BJ (cell line): ENCODE measurements around the gene TPSG1. TPM values are rescaled to one million over a fixed set of nuclear protein-coding genes. Genes with fewer than 3 reads are reported as not detected.
"Not testable (repeated sequence)": the region's sequence is repeated elsewhere in the genome, so short reads cannot be mapped to it uniquely, and the experiment has no call there.

ENCODE experiments used
- CTCF ChIA-PET: fragments of 350-600 bp; formaldehyde crosslinking; extraction: SDS; loops from one replicate; lab custom pipeline; 2021; ENCODE audit warnings: antibody characterized with exemption, inconsistent platforms; lab: Yijun Ruan, JAX
- POLR2A ChIA-PET: fragments of 300-600 bp; sonication (Branson Sonifier 250); formaldehyde crosslinking; extraction: SDS; loops from one replicate; lab custom pipeline; 2021; ENCODE audit warnings: antibody characterized with exemption; lab: Charles Lee
- DNase-seq: peaks from one replicate; pipeline ENCODE4 v3.0.0-alpha.2; 2011; ENCODE audit warnings: low read depth
- H3K27me3 ChIP-seq: 2 replicates; pipeline ENCODE4 v1.6.0; 2011; ENCODE audit warnings: low read length; ENCODE audit not compliant: control insufficient read depth, insufficient read depth
- H3K36me3 ChIP-seq: 2 replicates; pipeline ENCODE4 v1.5.1; 2011; ENCODE audit warnings: low read length; ENCODE audit not compliant: control insufficient read depth, insufficient read depth
- H3K4me3 ChIP-seq: 2 replicates; pipeline ENCODE4 v1.5.1; 2011; ENCODE audit warnings: low read depth, mild to moderate bottlenecking, control low read depth, low read length
- polyA plus RNA-seq: library from polyadenylated mRNA; depleted of rRNA; stranded (reverse); fragments of >200 nt; gene quantifications from 2 replicates; pipeline ENCODE4 v1.2.3, GENCODE V29; 2011
- TF ChIP-seq, protein P1 (sequence below): IDR thresholded peaks from 2 replicates; pipeline ENCODE4 v1.5.1; 2011; ENCODE audit warnings: low read depth, mild to moderate bottlenecking, control low read depth, inconsistent platforms, low read length, moderate library complexity; ENCODE audit not compliant: insufficient read depth

The TPSG1 gene
- polyA plus RNA-seq, 1 experiment, result not detected

DNA sequence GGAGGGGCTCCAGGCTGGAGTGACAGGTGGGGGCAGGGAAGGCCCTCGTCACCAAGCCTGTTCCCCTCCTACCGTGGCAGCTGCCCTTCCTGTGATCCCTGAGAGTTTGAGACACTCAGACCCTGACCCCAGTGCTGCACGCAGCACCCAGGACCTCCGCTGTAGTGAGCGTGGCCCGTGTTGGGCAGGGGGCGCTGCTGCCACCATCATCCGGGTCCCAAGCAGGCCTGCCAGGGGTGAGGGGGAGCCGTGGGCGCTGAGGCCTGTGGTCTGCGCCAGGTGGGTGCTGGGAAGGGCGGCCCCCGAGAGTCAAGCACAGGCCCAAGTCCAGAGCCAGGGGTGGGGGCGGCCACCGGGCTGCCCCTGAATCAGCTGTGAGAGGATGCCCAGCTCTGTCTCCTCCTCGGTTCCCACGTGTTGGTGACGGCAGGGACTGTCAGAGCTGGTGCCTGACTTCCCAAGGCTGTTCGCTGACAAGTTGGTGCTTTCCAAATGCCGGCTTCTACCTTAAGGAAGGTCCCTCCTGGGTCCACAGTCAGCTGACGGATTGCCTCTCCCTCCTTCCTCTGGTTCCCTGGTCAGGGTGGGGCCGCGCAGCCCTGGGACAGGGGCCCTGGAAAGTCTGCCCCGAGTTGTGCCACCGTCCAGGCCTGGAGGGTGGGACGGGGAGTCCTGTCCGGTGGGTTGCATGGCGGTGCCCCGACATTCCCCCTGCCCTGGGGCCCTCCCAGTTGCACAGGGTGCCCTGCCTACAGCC is 31.1 kb downstream of the TPSG1 start:
- Histone ChIP-seq H3K36me3 (no peaks in the 10 kb centered on the region), H3K27me3 (no peaks in the 10 kb centered on the region), H3K4me3 (no peak overlapping the region)
- no peak for DNase-seq
- POLR2A ChIA-PET, result no interaction called here
- CTCF ChIA-PET, result interaction anchor here (0.5 to 1.8 kb wide), 14 partner anchors 10 to 434 kb away, joined by 3 to 7 read pairs (median 4); partner anchors contain the start of gene MSLN
- TF ChIP-seq, protein P1, sequence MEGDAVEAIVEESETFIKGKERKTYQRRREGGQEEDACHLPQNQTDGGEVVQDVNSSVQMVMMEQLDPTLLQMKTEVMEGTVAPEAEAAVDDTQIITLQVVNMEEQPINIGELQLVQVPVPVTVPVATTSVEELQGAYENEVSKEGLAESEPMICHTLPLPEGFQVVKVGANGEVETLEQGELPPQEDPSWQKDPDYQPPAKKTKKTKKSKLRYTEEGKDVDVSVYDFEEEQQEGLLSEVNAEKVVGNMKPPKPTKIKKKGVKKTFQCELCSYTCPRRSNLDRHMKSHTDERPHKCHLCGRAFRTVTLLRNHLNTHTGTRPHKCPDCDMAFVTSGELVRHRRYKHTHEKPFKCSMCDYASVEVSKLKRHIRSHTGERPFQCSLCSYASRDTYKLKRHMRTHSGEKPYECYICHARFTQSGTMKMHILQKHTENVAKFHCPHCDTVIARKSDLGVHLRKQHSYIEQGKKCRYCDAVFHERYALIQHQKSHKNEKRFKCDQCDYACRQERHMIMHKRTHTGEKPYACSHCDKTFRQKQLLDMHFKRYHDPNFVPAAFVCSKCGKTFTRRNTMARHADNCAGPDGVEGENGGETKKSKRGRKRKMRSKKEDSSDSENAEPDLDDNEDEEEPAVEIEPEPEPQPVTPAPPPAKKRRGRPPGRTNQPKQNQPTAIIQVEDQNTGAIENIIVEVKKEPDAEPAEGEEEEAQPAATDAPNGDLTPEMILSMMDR, result no peak

DNA sequence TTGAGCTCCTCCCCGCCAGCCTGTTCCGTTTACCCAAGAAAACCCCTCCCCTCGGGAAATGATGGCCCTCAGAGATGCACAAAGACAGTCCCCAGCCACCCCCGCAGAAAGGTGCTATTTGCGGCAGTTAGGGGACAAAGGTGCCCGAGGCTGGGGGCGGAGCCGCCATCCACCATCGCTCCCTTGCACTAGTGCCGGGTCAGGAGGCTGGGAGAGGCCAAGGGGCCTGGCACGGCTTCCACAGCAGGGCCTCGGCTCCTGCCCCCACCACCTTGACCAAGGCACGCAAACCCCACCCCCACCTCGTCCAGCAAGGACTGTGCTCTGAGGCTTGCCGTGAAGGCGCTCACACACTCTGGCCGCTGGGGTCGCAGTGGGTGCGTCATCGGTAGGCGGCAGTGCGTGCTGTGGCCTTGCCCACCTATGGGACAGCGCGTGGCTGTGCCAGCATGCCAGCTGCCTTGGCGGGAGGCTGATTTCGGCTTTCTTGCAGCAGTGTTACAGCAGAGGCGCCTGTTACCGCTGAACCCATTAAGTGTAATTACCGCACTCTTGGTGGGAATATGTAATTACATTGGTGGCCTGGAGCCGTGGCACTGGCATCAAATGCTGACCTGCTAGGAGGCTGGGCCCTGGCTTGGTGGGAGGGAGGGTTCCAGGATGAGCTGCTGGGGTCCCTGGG is 31.8 kb downstream of the TPSG1 start:
- TF ChIP-seq, protein P1, result no peak
- ChIA-PET POLR2A (no interaction called here), CTCF (interaction anchor here (0.7 to 1.8 kb wide), 11 partner anchors 9 to 136 kb away, joined by 3 to 7 read pairs (median 4); no protein-coding TSS in a partner anchor)
- no peak overlapping the region for H3K4me3 ChIP-seq
- H3K36me3 ChIP-seq, result no peaks in the 10 kb centered on the region
- H3K27me3 ChIP-seq, result no peaks in the 10 kb centered on the region
- DNase-seq, result no peak

DNA sequence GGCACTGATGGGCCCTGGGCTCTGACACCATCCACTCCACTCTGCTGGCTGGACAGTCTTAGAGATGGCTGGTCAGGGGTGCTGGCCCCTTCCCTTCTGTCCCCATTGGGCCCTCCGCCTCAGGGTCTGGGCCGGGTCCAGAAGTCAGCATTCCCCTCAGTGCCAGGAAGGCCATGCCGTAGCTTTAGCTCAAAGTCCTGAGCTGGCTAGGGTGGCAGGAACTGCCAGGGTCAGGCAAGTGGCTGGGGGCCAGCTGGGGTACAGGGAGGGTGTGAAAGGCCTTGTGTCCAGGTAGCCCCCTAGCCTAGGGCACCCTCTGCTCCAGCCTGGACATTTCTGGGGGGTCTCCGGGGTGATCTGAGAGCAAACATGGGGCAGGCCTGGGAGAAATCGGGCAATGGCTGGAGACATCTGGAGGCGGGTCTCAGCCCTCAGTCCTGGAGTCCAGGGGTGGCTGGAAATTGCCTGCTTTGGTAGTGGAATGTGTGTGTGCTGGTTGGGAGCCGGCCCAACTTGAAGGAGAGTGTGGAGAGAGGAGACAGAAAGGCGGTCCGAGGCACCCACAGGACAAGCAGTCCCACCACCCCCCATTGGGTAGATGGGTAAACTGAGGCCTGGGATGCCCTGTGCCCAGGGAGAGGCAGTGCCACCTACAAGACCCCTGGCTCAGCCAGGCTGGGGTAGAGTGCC is 32.5 kb downstream of the TPSG1 start:
- ChIA-PET POLR2A (no interaction called here), CTCF (interaction anchor here (0.6 kb wide), 1 partner anchor 11 kb away, joined by 3 read pairs; no protein-coding TSS in a partner anchor)
- TF ChIP-seq, protein P1, result no peak
- Histone ChIP-seq H3K36me3 (no peaks in the 10 kb centered on the region), H3K27me3 (no peaks in the 10 kb centered on the region), H3K4me3 (no peak overlapping the region)
- no peak for DNase-seq

DNA sequence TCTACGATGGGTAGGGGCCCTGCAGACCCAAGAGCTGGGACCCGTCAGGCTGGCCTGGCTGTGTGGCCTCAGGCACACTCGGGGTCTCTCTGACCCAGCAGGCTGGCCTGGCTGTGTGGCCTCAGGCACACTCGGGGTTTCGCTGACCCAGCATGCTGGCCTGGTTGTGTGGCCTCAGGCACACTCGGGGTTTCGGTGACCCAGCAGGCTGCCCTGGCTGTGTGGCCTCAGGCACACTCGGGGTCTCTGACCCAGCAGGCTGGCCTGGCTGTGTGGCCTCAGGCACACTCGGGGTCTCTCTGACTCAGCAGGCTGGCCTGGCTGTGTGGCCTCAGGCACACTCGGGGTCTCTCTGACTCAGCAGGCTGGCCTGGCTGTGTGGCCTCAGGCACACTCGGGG is 34.3 kb downstream of the TPSG1 start:
- POLR2A ChIA-PET, CTCF ChIA-PET: not testable (repeated sequence)

DNA sequence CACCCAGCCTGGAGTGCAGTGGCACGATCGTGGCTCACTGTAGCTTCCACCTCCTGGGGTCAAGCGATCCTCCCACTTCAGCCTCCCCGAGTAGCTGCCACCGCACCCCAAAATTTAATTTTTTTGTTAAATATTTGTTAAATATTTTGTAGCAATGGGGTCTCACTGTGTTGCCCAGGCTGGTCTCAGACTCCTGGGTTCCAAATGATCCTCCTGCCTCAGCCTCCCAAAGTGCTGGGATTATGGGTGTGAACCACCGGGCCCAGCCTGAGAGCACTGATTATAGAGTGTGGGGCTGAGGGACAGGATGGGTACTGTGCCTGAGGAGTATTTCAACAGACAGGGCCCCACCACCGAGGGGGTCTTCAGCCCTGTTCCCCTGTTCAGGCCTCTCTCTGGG is 35.6 kb downstream of the TPSG1 start:
- no peaks in the 10 kb centered on the region for H3K36me3 ChIP-seq
- TF ChIP-seq, protein P1, result no peak
- H3K27me3 ChIP-seq, result no peaks in the 10 kb centered on the region
- DNase-seq, result no peak
- CTCF ChIA-PET, result interaction anchor here (1.2 kb wide), 1 partner anchor 82 kb away, joined by 3 read pairs; no protein-coding TSS in a partner anchor
- no peak overlapping the region for H3K4me3 ChIP-seq
- POLR2A ChIA-PET, result no interaction called here

More for the DNA sequence above, 34.3 kb downstream of the TPSG1 start:
- H3K4me3 ChIP-seq, H3K36me3 ChIP-seq, H3K27me3 ChIP-seq, DNase-seq: not testable (repeated sequence)
